IMR-90 (cell line): ENCODE results near the gene ARHGAP15. TPM values are rescaled to one million over a fixed set of nuclear protein-coding genes. Genes with fewer than 3 reads are reported as not detected.

Source experiments
- ATAC-seq: fragments of 200-7000 bp; cut with Tn5 transposase; 2 replicates; pipeline ENCODE4 v1.9.1; 2020; ENCODE audit warnings: low read depth, mild to moderate bottlenecking, moderate library complexity
- BruUV-seq: library from RNA; stranded (reverse); fragments of 400-500 nt; replicated peaks from 2 replicates; lab custom pipeline; 2021; lab: Mats Ljungman, UMichigan
- CTCF ChIA-PET: fragments of 300-600 bp; formaldehyde crosslinking; extraction: SDS; loops from one replicate; lab custom pipeline; 2021; ENCODE audit warnings: antibody characterized with exemption; lab: Yijun Ruan, JAX
- POLR2A ChIA-PET: fragments of 300-600 bp; sonication (Branson Sonifier 250); formaldehyde crosslinking; loops from one replicate; lab custom pipeline; 2022; ENCODE audit warnings: antibody characterized with exemption; ENCODE audit not compliant: unreplicated experiment; lab: Charles Lee
- DNase-seq: peaks from one replicate; pipeline ENCODE4 v3.0.0; 2013
- H2AFZ ChIP-seq: replicated peaks from 2 replicates; pipeline ENCODE3; 2013; ENCODE audit warnings: low read length, mild to moderate bottlenecking; ENCODE audit not compliant: poor library complexity
- H2AK5ac ChIP-seq: 2 replicates; pipeline ENCODE4 v1.6.1; 2013; ENCODE audit warnings: low read depth, low read length, inconsistent platforms
- H2AK9ac ChIP-seq: replicated peaks from 2 replicates; pipeline ENCODE3; 2013; ENCODE audit warnings: mild to moderate bottlenecking, low read depth, low read length, moderate library complexity; ENCODE audit not compliant: poor library complexity
- H2BK120ac ChIP-seq: 2 replicates; pipeline ENCODE4 v1.6.1; 2013; ENCODE audit warnings: low read depth, low read length, inconsistent platforms
- H2BK15ac ChIP-seq: 3 replicates; pipeline ENCODE4 v1.6.1; 2013; ENCODE audit warnings: low read depth, low read length, inconsistent platforms
- H2BK20ac ChIP-seq: 2 replicates; pipeline ENCODE4 v1.6.1; 2013; ENCODE audit warnings: low read depth, mild to moderate bottlenecking, inconsistent platforms, low read length, moderate library complexity
- H2BK5ac ChIP-seq: 2 replicates; pipeline ENCODE4 v1.6.1; 2013; ENCODE audit warnings: mild to moderate bottlenecking, low read depth, low read length, inconsistent platforms; ENCODE audit not compliant: poor library complexity, severe bottlenecking
- H3K14ac ChIP-seq: replicated peaks from 2 replicates; pipeline ENCODE4 v1.6.1; 2013; ENCODE audit warnings: low read depth, low read length, inconsistent platforms
- H3K18ac ChIP-seq: 2 replicates; pipeline ENCODE4 v1.6.1; 2013; ENCODE audit warnings: low read depth, low read length, control low read depth
- H3K23ac ChIP-seq: 2 replicates; pipeline ENCODE4 v1.6.1; 2013; ENCODE audit warnings: low read depth, low read length, inconsistent platforms
- H3K27ac ChIP-seq: 2 replicates; pipeline ENCODE4 v1.5.1; 2013; ENCODE audit warnings: mild to moderate bottlenecking, control low read depth, low read length; ENCODE audit not compliant: insufficient read depth
- H3K27me3 ChIP-seq: 2 replicates; pipeline ENCODE4 v1.6.1; 2013; ENCODE audit warnings: low read length; ENCODE audit not compliant: control insufficient read depth, insufficient read depth
- H3K36me3 ChIP-seq: 2 replicates; pipeline ENCODE4 v1.6.1; 2013; ENCODE audit warnings: low read length, mixed read lengths; ENCODE audit not compliant: control insufficient read depth, insufficient read depth
- H3K4ac ChIP-seq: 2 replicates; pipeline ENCODE4 v1.6.1; 2013; ENCODE audit warnings: low read depth, low read length, inconsistent platforms
- H3K4me1 ChIP-seq: 2 replicates; pipeline ENCODE4 v1.6.1; 2013; ENCODE audit warnings: low read length, mixed read lengths; ENCODE audit not compliant: control insufficient read depth, insufficient read depth
- H3K4me2 ChIP-seq: 2 replicates; pipeline ENCODE4 v1.6.1; 2013; ENCODE audit warnings: low read depth, mild to moderate bottlenecking, control low read depth, low read length, moderate library complexity
- H3K4me3 ChIP-seq: 2 replicates; pipeline ENCODE4 v1.5.1; 2013; ENCODE audit warnings: low read depth, mild to moderate bottlenecking, control low read depth, low read length, moderate library complexity; ENCODE audit not compliant: insufficient read depth
- H3K56ac ChIP-seq: 2 replicates; pipeline ENCODE4 v1.6.1; 2013; ENCODE audit warnings: low read length, inconsistent platforms; ENCODE audit not compliant: insufficient read depth; ENCODE audit errors: extremely low read depth
- H3K79me1 ChIP-seq, 2 experiments: 2 replicates each; pipeline ENCODE4 v1.6.1; 2013; ENCODE audit warnings: low read length in 2 of 2, inconsistent platforms in 1 of 2, low read depth in 1 of 2
- H3K9ac ChIP-seq: 2 replicates; pipeline ENCODE4 v1.6.1; 2013; ENCODE audit warnings: low read depth, low read length, control low read depth
- H3K9me1 ChIP-seq: 2 replicates; pipeline ENCODE4 v1.6.1; 2013; ENCODE audit warnings: low read length, inconsistent platforms; ENCODE audit not compliant: insufficient read depth
- H3K9me3 ChIP-seq: 2 replicates; pipeline ENCODE4 v1.6.1; 2013; ENCODE audit warnings: low read length; ENCODE audit not compliant: control insufficient read depth, insufficient read depth
- H4K20me1 ChIP-seq: 2 replicates; pipeline ENCODE4 v1.6.1; 2013; ENCODE audit warnings: low read length, inconsistent platforms; ENCODE audit not compliant: insufficient read depth
- H4K5ac ChIP-seq: 2 replicates; pipeline ENCODE4 v1.6.1; 2013; ENCODE audit warnings: mild to moderate bottlenecking, low read depth, low read length, control low read depth
- H4K8ac ChIP-seq, 2 experiments: 2 replicates each; pipeline ENCODE4 v1.6.1; 2013; ENCODE audit warnings: low read depth in 2 of 2, low read length in 2 of 2, control low read depth in 1 of 2, inconsistent platforms in 1 of 2
- H4K91ac ChIP-seq: 2 replicates; pipeline ENCODE4 v1.6.1; 2013; ENCODE audit warnings: low read depth, low read length, inconsistent platforms; ENCODE audit not compliant: insufficient read depth
- BHLHE40 ChIP-seq: fragments of 150-350 bp; IDR thresholded peaks from 2 replicates; pipeline ENCODE4 v1.6.1; 2016; ENCODE audit warnings: mild to moderate bottlenecking, low read depth, low read length
- CEBPB ChIP-seq: IDR thresholded peaks from 2 replicates; pipeline ENCODE4 v1.6.1; 2012; ENCODE audit warnings: low read depth, low read length, improper control_type of control experiment
- ELK1 ChIP-seq: fragments of 150-350 bp; IDR thresholded peaks from 2 replicates; pipeline ENCODE4 v1.6.1; 2016; ENCODE audit warnings: low read depth, mild to moderate bottlenecking, low read length, moderate library complexity, borderline replicate concordance
- FOS ChIP-seq: fragments of 150-350 bp; IDR thresholded peaks from 2 replicates; pipeline ENCODE4 v1.6.1; 2016; ENCODE audit warnings: low read depth, low read length
- MAFK ChIP-seq: IDR thresholded peaks from 2 replicates; pipeline ENCODE4 v1.6.1; 2012; ENCODE audit warnings: low read depth, low read length, improper control_type of control experiment
- MAZ ChIP-seq: IDR thresholded peaks from 2 replicates; pipeline ENCODE4 v1.6.1; 2012; ENCODE audit warnings: low read depth, mild to moderate bottlenecking, low read length, improper control_type of control experiment, moderate library complexity, borderline replicate concordance
- MXI1 ChIP-seq: IDR thresholded peaks from 2 replicates; pipeline ENCODE4 v1.6.1; 2012; ENCODE audit warnings: low read depth, mild to moderate bottlenecking, low read length, moderate library complexity, borderline replicate concordance
- NFE2L2 ChIP-seq: fragments of 150-350 bp; IDR thresholded peaks from 2 replicates; pipeline ENCODE4 v1.6.1; 2016; ENCODE audit warnings: low read depth, mild to moderate bottlenecking, low read length
- RAD21 ChIP-seq: IDR thresholded peaks from 2 replicates; pipeline ENCODE4 v1.6.1; 2012; ENCODE audit warnings: low read length, improper control_type of control experiment
- RCOR1 ChIP-seq: IDR thresholded peaks from 2 replicates; pipeline ENCODE4 v1.6.1; 2012; ENCODE audit warnings: mild to moderate bottlenecking, low read length, improper control_type of control experiment; ENCODE audit not compliant: insufficient replicate concordance
- RFX5 ChIP-seq: IDR thresholded peaks from 2 replicates; pipeline ENCODE4 v1.8.0; 2012; ENCODE audit warnings: low read depth, mild to moderate bottlenecking, low read length, moderate library complexity
- SMC3 ChIP-seq: fragments of 150-350 bp; IDR thresholded peaks from 2 replicates; pipeline ENCODE4 v1.6.1; 2016; ENCODE audit warnings: low read depth, mild to moderate bottlenecking, antibody characterized with exemption, low read length, moderate library complexity
- WGBS, 2 experiments: methylation state at CpG; one replicate each; pipeline versions ENCODE4 v1.1.5 to v1.1.7; 2013; ENCODE audit warnings: missing lambda C conversion rate in 2 of 2; ENCODE audit not compliant: insufficient read length in 1 of 2; ENCODE audit errors: extremely low coverage in 2 of 2; 5-methylcytosine and 5-hydroxymethylcytosine counted together
- dilution Hi-C: fragments of 300-500 bp; cut with HindIII; formaldehyde crosslinking; loops from one replicate; pipeline ENCODE4 v1.14.3; 2018; ENCODE audit warnings: low sequenced_read_pairs; ENCODE audit not compliant: unreplicated experiment
- in situ Hi-C: fragments of 300-500 bp; cut with MboI; formaldehyde crosslinking; loops from 3 replicates; pipeline ENCODE4 v1.14.3; 2019; ENCODE audit warnings: low sequenced_read_pairs, inconsistent platforms, mixed read lengths
- intact Hi-C: fragments of 100-400 bp; cut with micrococcal nuclease; formaldehyde crosslinking; loops from 2 replicates; pipeline ENCODE4 v1.10.0; 2022
- polyA plus RNA-seq, 3 experiments: library from polyadenylated mRNA; depleted of rRNA; stranded (reverse); fragments of >200 nt; gene quantifications; 2 replicates each; pipeline ENCODE4 v1.2.3, GENCODE V29; 2012; ENCODE audit warnings: low replicate concordance in 1 of 3
- total RNA-seq: library from RNA; depleted of rRNA; stranded (reverse); fragments of >200 nt; gene quantifications from 2 replicates; pipeline ENCODE4 v1.2.3, GENCODE V29; 2012
- TF ChIP-seq, protein P1 (sequence below): fragments of 150-350 bp; IDR thresholded peaks from 2 replicates; pipeline ENCODE4 v1.6.1; 2017; ENCODE audit warnings: mild to moderate bottlenecking, antibody characterized with exemption, low read length, low read depth

Gene ARHGAP15
- total and polyA plus RNA-seq, 2 of the 4 experiments (the other 2 are of a cell fraction) = not detected

GRCh38 chr2:143390171-143390570, 261.0 kb downstream of the ARHGAP15 start:
- Histone ChIP-seq H2AFZ (no peak overlapping the region), H3K14ac (no peak overlapping the region), H2BK15ac (no peak overlapping the region), H2AK5ac (no peak overlapping the region), H4K8ac (no peak overlapping the region), H3K9me3 (no peaks in the 10 kb centered on the region), H2BK20ac (no peak overlapping the region), H3K36me3 (no peaks in the 10 kb centered on the region), H3K56ac (no peak overlapping the region), H4K20me1 (no peaks in the 10 kb centered on the region), H2AK9ac (no peak overlapping the region), H3K4me1 (no peaks in the 10 kb centered on the region), H3K4me3 (no peak overlapping the region), H3K9ac (no peak overlapping the region), H3K9me1 (peaks cover 2% of the 10 kb centered on the region; the same call in 1 of the 2 replicates), H4K5ac (no peak overlapping the region), H3K27ac (no peak overlapping the region), H3K18ac (no peak overlapping the region), H3K4ac (no peak overlapping the region), H2BK5ac (no peak overlapping the region), H3K79me1 (no peaks in the 10 kb centered on the region), H3K23ac (no peak overlapping the region), H3K27me3 (no peaks in the 10 kb centered on the region), H3K4me2 (no peak overlapping the region), H4K91ac (no peak overlapping the region), H2BK120ac (no peak overlapping the region)
- dilution Hi-C loops = no loop called here
- ChIA-PET CTCF (interaction anchor here (0.6 kb wide), 1 partner anchor 1347 kb away, joined by 3 read pairs; no protein-coding TSS in a partner anchor), POLR2A (no interaction called here)
- WGBS, 2 experiments = 81% methylated on average over 2 of the region's 6 CpGs; no CpG with 5 or more reads in 1 of the 2 experiments
- no peak for TF ChIP-seq RFX5
- TF ChIP-seq BHLHE40 = no peak
- TF ChIP-seq, protein P1, sequence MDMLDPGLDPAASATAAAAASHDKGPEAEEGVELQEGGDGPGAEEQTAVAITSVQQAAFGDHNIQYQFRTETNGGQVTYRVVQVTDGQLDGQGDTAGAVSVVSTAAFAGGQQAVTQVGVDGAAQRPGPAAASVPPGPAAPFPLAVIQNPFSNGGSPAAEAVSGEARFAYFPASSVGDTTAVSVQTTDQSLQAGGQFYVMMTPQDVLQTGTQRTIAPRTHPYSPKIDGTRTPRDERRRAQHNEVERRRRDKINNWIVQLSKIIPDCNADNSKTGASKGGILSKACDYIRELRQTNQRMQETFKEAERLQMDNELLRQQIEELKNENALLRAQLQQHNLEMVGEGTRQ = no peak
- TF ChIP-seq FOS = no peak
- no peak for TF ChIP-seq RAD21
- no peak for TF ChIP-seq NFE2L2
- TF ChIP-seq MXI1 = no peak
- TF ChIP-seq CEBPB = no peak
- no peak for TF ChIP-seq SMC3
- TF ChIP-seq MAZ = no peak
- TF ChIP-seq MAFK = no peak
- no peak for TF ChIP-seq ELK1
- TF ChIP-seq RCOR1 = no peak
- intact Hi-C loops = no loop called here
- DNase-seq (no peak), ATAC-seq (no peak)
- in situ Hi-C loops = no loop called here
- no TSS peak for BruUV-seq
